Measurements from ENCODE around the gene PDE4D.
"Not testable (repeated sequence)": the region's sequence is repeated elsewhere in the genome, so short reads cannot be mapped to it uniquely, and the experiment has no call there.

Gene PDE4D

GRCh38 chr5:59437176-59437575 is 456.4 kb downstream of the PDE4D start:
- no peak for DNase-seq (ENCODE audit: low read depth in 2 of 2, low spot score in 1 of 2)

GRCh38 chr5:59436364-59437148 is 457.0 kb downstream of the PDE4D start:
- no peak for DNase-seq (ENCODE audit: low read depth in 2 of 2, low spot score in 1 of 2)

- no peak for DNase-seq (ENCODE audit: low read depth in 2 of 2, low spot score in 1 of 2)
These were observed 460.4 kb downstream of the PDE4D start for GRCh38 chr5:59433174-59433573.

GRCh38 chr5:59430066-59430685 is 463.4 kb downstream of the PDE4D start:
- DNase-seq (ENCODE audit: low read depth in 2 of 2, low spot score in 1 of 2), result no peak

- DNase-seq (ENCODE audit: low read depth in 2 of 2, low spot score in 1 of 2), result no peak
These were observed 465.1 kb downstream of the PDE4D start for GRCh38 chr5:59428391-59428790.

- DNase-seq (ENCODE audit: low read depth in 2 of 2, low spot score in 1 of 2), result no peak
These were observed 469.0 kb downstream of the PDE4D start for GRCh38 chr5:59424515-59424914.

- no peak for DNase-seq (ENCODE audit: low read depth in 2 of 2, low spot score in 1 of 2)
These were observed 470.5 kb downstream of the PDE4D start for GRCh38 chr5:59423021-59423420.

GRCh38 chr5:59421986-59422941 is 471.3 kb downstream of the PDE4D start:
- DNase-seq (ENCODE audit: low read depth in 2 of 2, low spot score in 1 of 2), result no peak

GRCh38 chr5:59420596-59420995 is 472.9 kb downstream of the PDE4D start:
- no peak for DNase-seq (ENCODE audit: low read depth in 2 of 2, low spot score in 1 of 2)

GRCh38 chr5:59418808-59419207 is 474.7 kb downstream of the PDE4D start:
- no peak for DNase-seq (ENCODE audit: low read depth in 2 of 2, low spot score in 1 of 2)

- no peak for DNase-seq (ENCODE audit: low read depth in 2 of 2, low spot score in 1 of 2)
These were observed 477.1 kb downstream of the PDE4D start for GRCh38 chr5:59416451-59416850.

- DNase-seq (ENCODE audit: low read depth in 2 of 2, low spot score in 1 of 2), result no peak
These were observed 477.5 kb downstream of the PDE4D start for GRCh38 chr5:59416026-59416425.

GRCh38 chr5:59412428-59412827 is 481.1 kb downstream of the PDE4D start:
- no peak for DNase-seq (ENCODE audit: low read depth in 2 of 2, low spot score in 1 of 2)

GRCh38 chr5:59408997-59409396 is 484.5 kb downstream of the PDE4D start:
- DNase-seq (ENCODE audit: low read depth in 2 of 2, low spot score in 1 of 2), result not testable (repeated sequence)

- DNase-seq (ENCODE audit: low read depth in 2 of 2, low spot score in 1 of 2), result no peak
These were observed 485.6 kb downstream of the PDE4D start for GRCh38 chr5:59407967-59408366.

GRCh38 chr5:59401637-59402036 is 491.9 kb downstream of the PDE4D start:
- DNase-seq (ENCODE audit: low read depth in 2 of 2, low spot score in 1 of 2), result no peak

- DNase-seq (ENCODE audit: low read depth in 2 of 2, low spot score in 1 of 2), result not testable (repeated sequence)
These were observed 498.6 kb downstream of the PDE4D start for GRCh38 chr5:59394956-59395355.

- no peak for DNase-seq (ENCODE audit: low read depth in 2 of 2, low spot score in 1 of 2)
These were observed 499.7 kb downstream of the PDE4D start for GRCh38 chr5:59393585-59394420.

GRCh38 chr5:59391576-59391975 is 501.9 kb downstream of the PDE4D start:
- DNase-seq (ENCODE audit: low read depth in 2 of 2, low spot score in 1 of 2), result no peak

- no peak for DNase-seq (ENCODE audit: low read depth in 2 of 2, low spot score in 1 of 2)
These were observed 502.5 kb downstream of the PDE4D start for GRCh38 chr5:59390989-59391388.

Measured in stimulated activated CD8-positive, alpha-beta memory T cell treated with anti-CD3 and anti-CD28 coated beads, Interleukin-4, amount 100 ng/mL, for 4 hours (primary cell).